KBM-7 (cell line): ENCODE results near the gene RNF34.

ENCODE experiments used
- DNase-seq: peaks from one replicate; pipeline ENCODE4 v3.0.0-alpha.2; 2015
- in situ Hi-C: fragments of 300-500 bp; cut with MboI; formaldehyde crosslinking; loops from 2 replicates; pipeline ENCODE4 v1.14.3; 2020; ENCODE audit warnings: low sequenced_read_pairs, low pct_unique_long_range_greater_than_20kb, mixed read lengths

Gene RNF34

GRCh38 chr12:121454921-121455320, 55.0 kb downstream of the RNF34 start:
- no peak for DNase-seq
- in situ Hi-C loops, result no loop called here

- in situ Hi-C loops, result no loop called here
- DNase-seq, result no peak
These were observed 56.0 kb downstream of the RNF34 start for GRCh38 chr12:121455766-121456420.

DNA sequence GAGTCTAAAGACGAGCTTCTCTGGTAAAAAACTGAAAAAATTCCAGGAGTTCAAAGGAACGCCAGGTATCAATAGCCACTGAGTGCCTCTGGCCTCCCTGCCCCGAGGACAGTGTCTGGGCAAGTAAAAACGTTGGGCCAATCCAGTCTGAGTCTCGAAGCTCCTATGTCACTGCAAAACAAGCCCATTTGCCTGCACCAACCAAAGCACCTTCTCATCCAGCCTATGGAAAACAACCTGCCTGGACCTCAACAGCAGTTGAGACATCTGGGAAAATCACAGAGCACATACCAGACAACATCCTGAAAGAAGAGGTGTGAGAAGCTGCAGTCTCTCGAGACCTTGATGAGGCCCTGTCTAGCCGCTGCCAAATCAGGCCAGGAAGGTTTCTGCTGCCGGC, 56.6 kb downstream of the RNF34 start:
- in situ Hi-C loops, result no loop called here
- DNase-seq, result no peak

DNA sequence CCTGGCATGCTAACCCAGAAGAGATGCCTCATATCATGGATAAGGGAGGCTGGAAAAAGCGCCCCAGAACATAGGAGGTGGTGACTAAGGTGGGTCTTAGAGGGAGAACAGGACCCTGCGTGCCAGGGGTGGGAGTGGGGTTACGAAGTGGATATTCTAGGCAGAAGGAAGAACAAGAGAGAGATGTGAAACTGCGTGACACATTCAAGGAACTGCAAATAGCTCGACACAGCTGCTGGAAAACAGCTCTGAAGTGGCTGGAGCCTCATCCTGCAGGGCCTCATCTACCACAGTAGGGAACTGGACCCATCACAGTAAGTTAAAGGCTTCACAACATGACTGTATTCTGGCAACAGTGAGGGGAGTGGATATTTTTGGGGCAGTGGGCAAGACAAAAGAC, 61.1 kb downstream of the RNF34 start:
- DNase-seq, result no peak
- in situ Hi-C loops, result no loop called here

DNA sequence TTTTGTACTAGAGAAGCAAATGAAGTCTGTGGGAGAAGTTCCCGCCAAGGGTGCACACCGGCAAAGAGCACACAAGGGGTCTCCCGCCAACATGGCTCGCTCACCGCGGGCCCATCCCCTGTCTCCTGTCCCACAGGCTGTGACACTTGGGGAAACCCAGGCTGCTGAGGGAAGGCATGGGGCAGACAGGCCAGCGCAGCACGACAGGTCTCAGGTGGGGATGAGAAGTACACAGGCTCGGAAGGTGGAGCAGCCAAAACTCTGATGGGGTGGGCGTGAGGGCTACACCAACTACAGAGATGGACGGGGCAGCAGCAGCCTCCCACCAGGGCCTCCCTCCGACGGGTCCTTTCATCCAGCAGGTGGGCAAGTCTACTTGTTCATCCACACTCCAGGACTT, 64.4 kb downstream of the RNF34 start:
- in situ Hi-C loops, result no loop called here
- no peak for DNase-seq

DNA sequence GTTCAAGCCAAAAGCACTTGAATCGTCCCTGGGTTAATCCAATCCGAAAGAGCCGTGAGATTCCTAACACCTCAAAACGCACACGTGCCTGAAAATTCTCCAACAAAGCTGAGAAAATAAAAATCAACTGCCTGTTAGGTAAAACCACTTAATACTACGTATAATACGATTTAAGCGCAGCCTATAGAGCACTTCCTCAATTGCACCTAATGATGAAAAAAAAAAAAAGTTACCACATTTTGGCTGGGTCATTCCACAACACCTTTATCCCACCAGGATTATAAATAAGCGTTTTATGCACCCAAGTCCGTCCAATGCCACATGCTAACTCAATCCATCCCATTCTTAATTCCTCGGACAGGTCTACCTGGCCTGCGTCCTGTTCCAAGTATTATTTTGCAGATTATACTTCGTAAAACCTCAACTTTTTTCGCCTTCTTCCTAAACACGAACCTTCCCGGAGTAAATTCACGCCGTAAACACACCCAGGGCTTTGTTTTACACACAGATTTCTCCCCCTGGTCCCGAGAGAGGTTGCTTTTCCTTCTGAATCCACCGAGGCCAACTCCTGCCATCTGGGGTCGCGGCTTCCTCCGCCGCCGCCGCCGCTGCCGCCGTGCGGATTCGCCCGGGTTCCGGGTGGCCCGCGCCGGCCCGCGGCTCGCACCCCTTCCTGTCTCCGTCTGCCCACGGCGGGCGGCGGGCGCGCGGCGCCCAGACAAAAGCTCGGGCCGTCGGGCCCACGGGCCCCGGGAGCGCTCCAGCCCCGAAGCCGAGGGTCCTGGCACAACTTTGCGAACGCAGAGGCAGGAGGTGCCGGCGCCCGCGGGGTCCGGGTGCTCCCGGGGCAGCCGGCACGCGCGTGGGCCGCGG, 66.2 kb downstream of the RNF34 start:
- DNase-seq, result peak; percentile 70

GRCh38 chr12:121466794-121467637, 67.1 kb downstream of the RNF34 start:
- in situ Hi-C loops, result no loop called here
- peak; percentile 86 for DNase-seq

More for the DNA sequence above, 66.2 kb downstream of the RNF34 start:
- in situ Hi-C loops, result no loop called here

DNA sequence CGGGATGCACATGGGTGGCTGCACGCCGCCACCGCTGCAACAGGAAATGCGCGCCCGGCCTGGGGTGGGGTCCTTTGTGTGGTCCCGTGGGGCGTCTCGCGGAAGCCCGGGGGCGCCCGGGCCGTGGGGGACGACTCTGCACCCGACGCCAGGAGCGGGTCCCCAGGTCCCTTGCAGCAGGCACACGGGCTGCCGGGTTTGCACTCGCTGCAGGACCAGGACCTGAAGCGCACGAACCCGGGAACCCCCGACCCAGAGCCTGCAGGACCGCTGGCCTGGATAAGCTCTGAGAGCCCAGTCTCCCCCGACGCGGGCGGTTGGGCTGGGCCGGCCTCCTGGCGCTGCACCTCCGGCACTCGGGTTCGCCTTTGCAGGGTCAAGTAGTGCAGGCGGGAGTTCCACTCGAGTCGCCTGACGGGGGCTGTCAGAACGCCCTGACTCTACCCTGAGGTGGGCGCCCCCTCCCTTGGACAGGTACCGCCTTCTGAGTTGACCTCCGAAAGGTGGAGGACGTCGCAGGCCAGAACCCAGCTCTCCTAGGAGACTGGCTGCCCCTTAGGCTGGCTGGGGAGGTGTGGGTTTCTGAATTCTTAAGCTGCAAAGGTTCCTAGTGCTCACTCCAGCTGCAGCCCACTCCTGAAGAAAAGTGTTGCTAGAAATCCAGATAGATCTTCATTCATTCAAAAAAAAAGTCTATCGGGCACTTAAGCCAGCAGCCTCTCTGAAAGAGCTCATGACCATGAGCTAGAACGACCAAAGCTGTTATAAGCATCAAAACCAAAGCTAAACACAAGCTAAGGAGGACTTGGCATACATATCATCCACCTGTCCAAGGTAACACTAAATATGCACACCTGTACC, 68.0 kb downstream of the RNF34 start:
- in situ Hi-C loops, result no loop called here
- DNase-seq, result no peak

DNA sequence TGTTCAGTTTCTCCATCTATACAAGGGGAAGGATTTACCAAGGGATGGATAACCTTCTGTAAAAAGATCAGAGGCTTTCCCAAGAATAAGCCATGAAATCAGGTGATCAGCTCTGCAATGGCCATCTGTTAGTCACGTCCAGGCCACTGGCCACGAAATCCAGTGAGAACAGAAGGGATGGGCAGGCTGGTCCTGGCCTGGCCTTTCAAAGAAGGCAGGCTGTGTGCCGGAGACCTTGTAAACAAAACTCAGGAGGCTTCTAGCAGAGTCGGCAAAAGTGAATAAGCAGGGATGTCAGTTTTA, 68.5 kb downstream of the RNF34 start:
- DNase-seq, result no peak
- in situ Hi-C loops, result no loop called here

- in situ Hi-C loops, result no loop called here
- DNase-seq, result no peak
These were observed 70.8 kb downstream of the RNF34 start for GRCh38 chr12:121470751-121471150.

- DNase-seq, result no peak
- in situ Hi-C loops, result no loop called here
These were observed 72.4 kb downstream of the RNF34 start for GRCh38 chr12:121472150-121472905.
